Measurements from ENCODE around the gene IL1RAPL1.

- TF ChIP-seq EZH2 (IDR thresholded peaks at IDR 0.05; ENCODE audit: borderline replicate concordance, low read depth, low read length): no peak
- TF ChIP-seq ZBTB11 (CRISPR knock-in tag; IDR thresholded peaks at IDR 0.05): no peak
- TF ChIP-seq GABPA (tag; conservative IDR thresholded peaks at IDR 0.05; ENCODE audit: low read depth): no peak
These were observed 297.6 kb downstream of the IL1RAPL1 start for GRCh38 chrX:28884823-28885222.

Measured in K562 (cell line).